Gastrocnemius medialis (tissue), 4 donors: ENCODE results near the gene MARF1.

Experiments used
- CTCF ChIP-seq, 5 experiments: fragments of 450-650 bp in 3 of 5; fragments of 200-600 bp in 2 of 5; sonication (generic) in 2 of 5; IDR thresholded peaks in 4 of 5; conservative IDR thresholded peaks in 1 of 5; 1 replicate in 4 of 5; 2 replicates in 1 of 5; pipeline ENCODE4 v1.5.1; 2016 to 2019; ENCODE audit warnings: antibody characterized with exemption in 5 of 5, mild to moderate bottlenecking in 3 of 5, moderate library complexity in 3 of 5
- POLR2A ChIP-seq, 2 donors: fragments of 450-650 bp; IDR thresholded peaks; one replicate each; pipeline ENCODE4 v1.6.1; 2017; ENCODE audit warnings: antibody characterized with exemption in 2 of 2, mild to moderate bottlenecking in 2 of 2, moderate library complexity in 2 of 2

GRCh38 chr16:15598648-15599190, 44.2 kb downstream of the MARF1 start:
- TF ChIP-seq CTCF (IDR thresholded peaks at IDR 0.05 in 4 of 5, conservative IDR thresholded peaks at IDR 0.05 in 1 of 5) = no peak
- no peak for TF ChIP-seq POLR2A (IDR thresholded peaks at IDR 0.05)
